ENCODE data around the gene TGM6. TPM values are rescaled to one million over a fixed set of nuclear protein-coding genes. Genes with fewer than 3 reads are reported as not detected.

The TGM6 gene
- total and polyA plus RNA-seq, 8 donors, result not detected

DNA sequence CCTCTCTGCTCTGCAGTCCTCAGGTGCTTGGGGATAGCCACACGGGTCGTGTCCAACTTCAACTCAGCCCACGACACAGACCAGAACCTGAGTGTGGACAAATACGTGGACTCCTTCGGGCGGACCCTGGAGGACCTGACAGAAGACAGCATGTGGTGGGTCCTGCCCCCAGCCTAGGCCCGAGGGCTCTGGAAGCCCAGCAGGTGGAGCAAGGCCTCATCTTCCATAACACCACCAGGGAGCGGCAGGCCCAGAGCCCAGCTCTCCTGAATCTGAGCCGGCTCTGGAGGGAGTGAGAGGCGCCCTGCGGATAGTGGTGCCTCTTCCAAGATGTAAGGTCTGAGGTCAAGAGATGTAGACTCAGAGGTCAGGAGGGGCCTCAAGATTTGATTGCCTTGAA is 19.6 kb downstream of the TGM6 start:
- TF ChIP-seq POLR2A (IDR thresholded peaks at IDR 0.05) (no peak), EP300 (IDR thresholded peaks at IDR 0.05) (no peak), POLR2AphosphoS5 (IDR thresholded peaks at IDR 0.05) (no peak)
- TF ChIP-seq, protein P1, sequence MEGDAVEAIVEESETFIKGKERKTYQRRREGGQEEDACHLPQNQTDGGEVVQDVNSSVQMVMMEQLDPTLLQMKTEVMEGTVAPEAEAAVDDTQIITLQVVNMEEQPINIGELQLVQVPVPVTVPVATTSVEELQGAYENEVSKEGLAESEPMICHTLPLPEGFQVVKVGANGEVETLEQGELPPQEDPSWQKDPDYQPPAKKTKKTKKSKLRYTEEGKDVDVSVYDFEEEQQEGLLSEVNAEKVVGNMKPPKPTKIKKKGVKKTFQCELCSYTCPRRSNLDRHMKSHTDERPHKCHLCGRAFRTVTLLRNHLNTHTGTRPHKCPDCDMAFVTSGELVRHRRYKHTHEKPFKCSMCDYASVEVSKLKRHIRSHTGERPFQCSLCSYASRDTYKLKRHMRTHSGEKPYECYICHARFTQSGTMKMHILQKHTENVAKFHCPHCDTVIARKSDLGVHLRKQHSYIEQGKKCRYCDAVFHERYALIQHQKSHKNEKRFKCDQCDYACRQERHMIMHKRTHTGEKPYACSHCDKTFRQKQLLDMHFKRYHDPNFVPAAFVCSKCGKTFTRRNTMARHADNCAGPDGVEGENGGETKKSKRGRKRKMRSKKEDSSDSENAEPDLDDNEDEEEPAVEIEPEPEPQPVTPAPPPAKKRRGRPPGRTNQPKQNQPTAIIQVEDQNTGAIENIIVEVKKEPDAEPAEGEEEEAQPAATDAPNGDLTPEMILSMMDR (IDR thresholded peaks at IDR 0.05), result no peak
- no peaks in the 10 kb centered on the region for H3K36me3 ChIP-seq
- DNase-seq, result no peak
- no peaks in the 10 kb centered on the region for H3K4me1 ChIP-seq
- peaks cover 0 to 5% (median 0%) of the 10 kb centered on the region in 3 donors for H3K27me3 ChIP-seq
- 84 to 94% (median 91%) methylated on average over 10 to 11 of the region's 11 CpGs for WGBS, 5 donors
- H3K27ac ChIP-seq, result no peak overlapping the region
- intact Hi-C loops (cut with DNase I; ENCODE audit: low total_unique reads), result no loop called here
- no peak overlapping the region for H3K4me3 ChIP-seq
- peaks cover 4 to 22% (median 16%) of the 10 kb centered on the region in 4 donors for H3K9me3 ChIP-seq

DNA sequence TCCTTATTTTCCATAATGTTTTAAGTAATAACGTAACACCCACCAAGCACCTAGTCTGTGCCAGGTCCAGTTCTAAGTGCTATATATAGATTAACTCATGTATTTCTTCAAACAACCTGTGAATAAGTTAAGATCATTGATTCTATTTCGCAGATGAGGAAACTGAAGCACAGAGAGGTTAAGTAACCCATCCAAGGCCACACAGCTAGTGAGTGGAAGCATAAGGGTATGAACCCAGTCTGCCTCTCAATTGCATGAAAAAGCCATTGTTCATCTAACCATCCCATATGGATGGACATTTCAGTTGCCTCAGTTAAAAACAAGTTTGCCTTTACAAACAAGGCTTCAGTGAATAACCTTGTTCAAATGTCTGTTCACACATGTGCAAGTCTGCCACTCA is 20.8 kb downstream of the TGM6 start:
- H3K36me3 ChIP-seq, result no peaks in the 10 kb centered on the region
- no peak overlapping the region for H3K27ac ChIP-seq
- H3K4me3 ChIP-seq, result no peak overlapping the region
- intact Hi-C loops (cut with DNase I; ENCODE audit: low total_unique reads), result no loop called here
- WGBS, 5 donors, result 85 to 91% (median 89%) methylated on average over 2 of the region's 2 CpGs
- TF ChIP-seq, protein P1 (IDR thresholded peaks at IDR 0.05), result no peak
- TF ChIP-seq EP300 (IDR thresholded peaks at IDR 0.05) (no peak), POLR2A (IDR thresholded peaks at IDR 0.05) (no peak)
- peaks cover 4 to 29% (median 25%) of the 10 kb centered on the region in 4 donors for H3K9me3 ChIP-seq
- DNase-seq, result no peak
- no peaks in the 10 kb centered on the region for H3K4me1 ChIP-seq
- peaks cover 0 to under 1% (median 0%) of the 10 kb centered on the region in 3 donors for H3K27me3 ChIP-seq

DNA sequence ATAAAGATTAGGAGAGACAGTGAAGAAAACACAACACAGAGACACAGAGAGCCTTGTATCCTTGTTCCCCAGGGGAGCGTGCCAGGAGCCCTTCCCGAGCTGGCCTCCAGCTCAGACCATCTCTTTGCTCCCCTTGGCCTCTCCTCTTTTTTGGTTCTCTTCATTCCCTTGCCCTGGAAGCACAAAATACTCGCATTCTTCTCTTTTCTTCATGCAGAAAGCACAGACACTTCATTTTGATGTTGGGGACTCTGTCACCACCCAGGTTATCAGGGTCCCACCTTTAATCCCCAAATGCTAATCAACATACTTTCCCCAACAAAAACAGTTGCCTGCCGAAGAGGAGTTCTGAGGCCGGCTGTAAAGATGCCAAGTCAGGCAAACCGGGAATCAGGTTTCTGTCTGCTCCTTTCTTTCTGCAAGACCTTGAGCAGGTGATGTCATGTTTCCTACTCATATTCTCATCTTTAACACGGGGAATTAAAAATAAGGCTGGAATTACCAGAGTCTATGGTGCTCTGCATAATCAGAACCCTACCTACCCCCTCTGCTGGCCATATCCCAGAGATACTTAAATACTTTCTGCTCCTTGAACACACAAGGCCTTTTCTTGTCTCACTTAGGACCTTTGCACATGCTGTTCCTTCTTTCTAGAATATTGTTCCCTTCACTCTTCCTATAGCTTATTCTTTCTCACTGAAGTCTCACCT is 21.7 kb downstream of the TGM6 start:
- intact Hi-C loops (cut with DNase I; ENCODE audit: low total_unique reads), result no loop called here
- H3K4me3 ChIP-seq, result no peak overlapping the region
- 47 to 66% (median 56%) methylated on average over 7 of the region's 7 CpGs for WGBS, 5 donors
- TF ChIP-seq, protein P1 (IDR thresholded peaks at IDR 0.05), result no peak
- TF ChIP-seq POLR2A (IDR thresholded peaks at IDR 0.05) (no peak), EP300 (IDR thresholded peaks at IDR 0.05) (no peak), POLR2AphosphoS5 (IDR thresholded peaks at IDR 0.05) (no peak)
- H3K36me3 ChIP-seq, result no peaks in the 10 kb centered on the region
- H3K9me3 ChIP-seq, result peaks cover 4 to 29% (median 25%) of the 10 kb centered on the region in 4 donors
- H3K27ac ChIP-seq, result no peak overlapping the region
- no peaks in the 10 kb centered on the region for H3K4me1 ChIP-seq
- no peaks in the 10 kb centered on the region for H3K27me3 ChIP-seq
- DNase-seq, result peak in 1 of 2 donors; percentile 60

DNA sequence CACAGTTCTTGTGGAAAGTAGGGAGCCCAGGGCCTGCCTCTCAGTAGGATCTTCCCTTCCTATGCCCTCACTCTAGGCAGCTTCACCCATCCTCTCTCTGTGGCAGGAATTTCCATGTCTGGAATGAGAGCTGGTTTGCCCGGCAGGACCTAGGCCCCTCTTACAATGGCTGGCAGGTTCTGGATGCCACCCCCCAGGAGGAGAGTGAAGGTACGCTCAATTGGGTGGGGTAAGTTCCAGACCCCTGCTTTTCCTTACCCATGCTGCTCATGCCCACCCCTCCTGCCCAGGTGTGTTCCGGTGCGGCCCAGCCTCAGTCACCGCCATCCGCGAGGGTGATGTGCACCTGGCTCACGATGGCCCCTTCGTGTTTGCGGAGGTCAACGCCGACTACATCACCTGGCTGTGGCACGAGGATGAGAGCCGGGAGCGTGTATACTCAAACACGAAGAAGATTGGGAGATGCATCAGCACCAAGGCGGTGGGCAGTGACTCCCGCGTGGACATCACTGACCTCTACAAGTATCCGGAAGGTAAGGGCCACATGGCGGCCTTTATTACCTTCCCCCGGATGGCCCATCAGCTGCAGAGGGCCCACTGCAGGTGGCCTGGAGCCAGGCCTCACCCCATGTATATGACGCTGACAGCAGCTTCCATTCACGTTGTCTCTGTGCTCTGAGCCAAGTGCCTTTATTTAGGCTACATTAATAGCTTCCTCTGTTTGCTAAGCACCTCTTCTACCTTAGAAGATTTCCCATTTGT is 22.8 kb downstream of the TGM6 start:
- Histone ChIP-seq H3K27me3 (no peaks in the 10 kb centered on the region), H3K36me3 (no peaks in the 10 kb centered on the region), H3K4me3 (no peak overlapping the region), H3K9me3 (peaks cover 1 to 23% (median 18%) of the 10 kb centered on the region in 4 donors), H3K4me1 (no peaks in the 10 kb centered on the region), H3K27ac (no peak overlapping the region)
- intact Hi-C loops (cut with DNase I; ENCODE audit: low total_unique reads), result no loop called here
- 89 to 94% (median 93%) methylated on average over 23 to 24 of the region's 24 CpGs for WGBS, 5 donors
- DNase-seq, result no peak
- TF ChIP-seq EP300 (IDR thresholded peaks at IDR 0.05) (no peak), POLR2A (IDR thresholded peaks at IDR 0.05) (no peak), POLR2AphosphoS5 (IDR thresholded peaks at IDR 0.05) (no peak)
- TF ChIP-seq, protein P1 (IDR thresholded peaks at IDR 0.05), result no peak

Measured in stomach (tissue), 9 donors.